ENCODE measurements around the gene ELL2. TPM values are rescaled to one million over a fixed set of nuclear protein-coding genes. Genes with fewer than 3 reads are reported as not detected.

The ELL2 gene
- total RNA-seq, 1 donor from 2014 or later: 52.1 TPM

DNA sequence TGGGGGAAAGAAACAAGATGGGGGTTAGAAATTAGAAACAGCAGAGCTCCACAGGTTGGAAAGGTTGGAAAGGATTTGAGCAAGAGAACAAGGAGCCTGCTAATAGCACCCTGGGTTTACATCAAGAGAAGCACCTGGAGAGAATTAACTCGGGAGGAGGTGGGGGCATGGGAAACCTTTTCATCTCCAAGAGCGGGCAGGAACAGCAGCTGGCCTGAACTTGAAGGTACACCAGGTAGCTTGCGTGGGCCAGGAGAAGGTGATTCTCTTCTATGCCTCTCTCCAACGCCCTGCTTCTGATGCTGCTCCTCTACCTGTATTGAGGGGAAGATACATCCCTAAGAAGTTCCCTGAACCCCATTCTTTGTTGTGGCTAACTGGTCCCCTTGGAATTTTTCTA lies 102.0 kb downstream of the ELL2 start:
- no peak for DNase-seq
- peak overlapping the region; percentile 87 for H3K27ac ChIP-seq
- intact Hi-C loops (cut with DNase I): loop anchor here (10.0 kb wide), 2 partner anchors 95 to 745 kb away; no protein-coding TSS in a partner anchor
- no peaks in the 10 kb centered on the region for H3K36me3 ChIP-seq
- TF ChIP-seq, protein P1, sequence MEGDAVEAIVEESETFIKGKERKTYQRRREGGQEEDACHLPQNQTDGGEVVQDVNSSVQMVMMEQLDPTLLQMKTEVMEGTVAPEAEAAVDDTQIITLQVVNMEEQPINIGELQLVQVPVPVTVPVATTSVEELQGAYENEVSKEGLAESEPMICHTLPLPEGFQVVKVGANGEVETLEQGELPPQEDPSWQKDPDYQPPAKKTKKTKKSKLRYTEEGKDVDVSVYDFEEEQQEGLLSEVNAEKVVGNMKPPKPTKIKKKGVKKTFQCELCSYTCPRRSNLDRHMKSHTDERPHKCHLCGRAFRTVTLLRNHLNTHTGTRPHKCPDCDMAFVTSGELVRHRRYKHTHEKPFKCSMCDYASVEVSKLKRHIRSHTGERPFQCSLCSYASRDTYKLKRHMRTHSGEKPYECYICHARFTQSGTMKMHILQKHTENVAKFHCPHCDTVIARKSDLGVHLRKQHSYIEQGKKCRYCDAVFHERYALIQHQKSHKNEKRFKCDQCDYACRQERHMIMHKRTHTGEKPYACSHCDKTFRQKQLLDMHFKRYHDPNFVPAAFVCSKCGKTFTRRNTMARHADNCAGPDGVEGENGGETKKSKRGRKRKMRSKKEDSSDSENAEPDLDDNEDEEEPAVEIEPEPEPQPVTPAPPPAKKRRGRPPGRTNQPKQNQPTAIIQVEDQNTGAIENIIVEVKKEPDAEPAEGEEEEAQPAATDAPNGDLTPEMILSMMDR (IDR thresholded peaks at IDR 0.05): no peak
- H3K4me1 ChIP-seq: peaks cover 74% of the 10 kb centered on the region
- no peaks in the 10 kb centered on the region for H3K9me3 ChIP-seq
- no peaks in the 10 kb centered on the region for H3K27me3 ChIP-seq
- no peak for ATAC-seq
- no peak overlapping the region for H3K4me3 ChIP-seq

DNA sequence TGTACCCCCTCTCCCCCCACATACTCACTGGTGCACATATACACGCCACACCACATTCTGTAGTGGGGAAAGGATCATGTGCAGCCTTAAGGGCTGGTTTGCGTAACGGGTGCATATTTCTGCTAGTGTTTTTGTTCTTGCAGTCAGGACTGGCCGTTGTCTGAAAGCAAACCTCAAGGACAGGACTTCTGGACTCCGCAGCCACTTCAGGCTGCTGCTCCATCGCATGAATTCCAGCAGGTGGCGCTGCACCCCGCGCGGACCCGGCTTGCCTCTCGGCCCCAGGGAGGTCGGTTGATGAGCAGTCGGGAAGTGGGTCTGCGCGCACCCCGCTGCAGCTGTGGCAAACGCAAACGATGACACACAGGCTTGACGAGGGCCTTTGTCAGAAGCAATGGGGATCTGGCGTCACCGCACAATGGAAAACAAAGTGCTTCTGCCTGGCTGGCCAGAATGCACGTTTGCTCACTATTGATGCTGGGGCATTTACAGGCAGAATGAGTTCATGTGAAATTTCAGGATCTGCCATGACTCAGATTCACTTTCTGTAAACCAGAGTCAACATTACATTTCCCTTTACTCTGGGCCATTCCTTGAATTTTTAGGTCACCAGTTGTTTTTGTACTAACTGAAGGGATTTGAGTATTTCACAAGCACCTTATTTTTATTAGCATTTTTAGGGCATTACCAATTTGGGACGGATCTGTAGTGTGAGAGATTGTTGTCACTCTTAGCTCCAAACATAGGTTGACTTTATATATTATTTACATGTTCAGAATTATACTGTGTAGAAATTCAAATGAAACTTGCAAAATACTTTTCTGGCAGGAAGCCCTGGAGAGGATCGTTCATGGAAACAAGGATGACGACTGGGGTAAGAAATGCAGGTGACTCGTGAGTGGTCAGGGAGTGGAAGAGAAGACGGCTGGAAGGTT lies 102.7 kb downstream of the ELL2 start:
- H3K4me1 ChIP-seq: peaks cover 69% of the 10 kb centered on the region
- H3K4me3 ChIP-seq: peak overlapping the region; percentile 30
- no peaks in the 10 kb centered on the region for H3K9me3 ChIP-seq
- H3K27me3 ChIP-seq: no peaks in the 10 kb centered on the region
- TF ChIP-seq, protein P1 (IDR thresholded peaks at IDR 0.05): peak; percentile 99
- DNase-seq (peak; percentile 95), ATAC-seq (peak; percentile 88)
- no peaks in the 10 kb centered on the region for H3K36me3 ChIP-seq
- peak overlapping the region; percentile 87 for H3K27ac ChIP-seq
- intact Hi-C loops (cut with DNase I): loop anchor here (10.0 kb wide), 2 partner anchors 96 to 746 kb away; no protein-coding TSS in a partner anchor

DNA sequence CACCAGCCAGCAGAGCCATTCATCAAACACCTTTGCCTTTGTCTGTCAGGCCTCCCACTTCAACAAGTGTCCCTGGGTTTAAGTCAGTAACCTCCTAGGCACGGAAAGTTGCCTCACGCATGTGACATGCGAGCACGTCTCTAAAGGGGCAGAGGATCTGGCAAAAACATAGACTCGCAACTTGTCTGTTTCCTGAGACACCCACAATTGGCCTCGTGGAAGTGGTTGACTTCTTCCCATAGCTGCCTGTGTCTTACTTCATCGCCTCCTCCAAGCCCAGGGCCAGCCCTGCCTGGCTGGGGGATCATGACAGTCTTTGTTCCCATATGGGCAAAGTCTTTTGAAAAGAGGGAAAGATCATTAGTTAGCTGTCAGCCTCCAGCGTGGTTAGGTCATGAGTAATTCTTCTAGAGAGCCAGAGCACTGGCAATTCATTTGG lies 103.6 kb downstream of the ELL2 start:
- H3K4me3 ChIP-seq: no peak overlapping the region
- H3K27ac ChIP-seq: peak overlapping the region; percentile 87
- no peaks in the 10 kb centered on the region for H3K27me3 ChIP-seq
- DNase-seq (peak; percentile 73), ATAC-seq (peak; percentile 50)
- intact Hi-C loops (cut with DNase I): loop anchor here (10.0 kb wide), 2 partner anchors 97 to 747 kb away; no protein-coding TSS in a partner anchor
- no peaks in the 10 kb centered on the region for H3K9me3 ChIP-seq
- peaks cover 63% of the 10 kb centered on the region for H3K4me1 ChIP-seq
- TF ChIP-seq, protein P1 (IDR thresholded peaks at IDR 0.05): no peak
- H3K36me3 ChIP-seq: no peaks in the 10 kb centered on the region

DNA sequence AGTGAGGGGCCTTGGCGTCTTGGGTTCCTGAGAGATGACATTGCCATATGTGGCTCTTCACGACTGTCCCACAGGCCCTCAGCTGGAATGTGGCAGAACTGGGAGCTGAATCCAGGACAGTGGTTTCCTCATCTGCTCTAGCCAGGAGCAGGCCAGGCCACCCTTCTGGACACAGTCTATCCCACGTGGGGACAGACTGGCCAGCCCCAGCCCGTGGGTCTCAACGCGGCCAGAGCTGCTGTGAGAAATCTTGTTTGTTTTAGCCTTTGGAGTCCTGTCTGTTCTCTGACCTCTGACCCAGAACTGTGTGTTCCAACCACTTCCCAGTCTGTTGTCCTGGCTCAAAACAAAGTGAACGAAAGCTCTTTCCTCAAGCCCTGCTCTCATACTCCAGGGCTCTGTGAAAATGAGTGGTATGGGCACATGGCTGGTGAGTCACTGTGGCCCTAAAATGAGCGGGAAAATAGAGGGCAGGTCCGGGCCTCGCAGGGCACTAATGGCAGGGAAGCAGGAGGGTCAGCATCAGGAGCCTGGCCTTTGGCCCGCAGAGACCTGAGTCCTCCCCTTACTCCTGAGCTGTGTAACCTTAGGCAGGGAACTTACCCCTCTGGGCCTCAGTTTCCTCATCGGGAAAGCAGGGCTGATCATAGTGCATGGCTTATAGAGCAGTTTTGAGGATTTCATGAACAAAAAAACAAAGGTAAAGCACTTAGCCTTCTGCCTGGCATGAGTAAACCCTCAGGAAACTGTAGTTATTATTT lies 104.3 kb downstream of the ELL2 start:
- Histone ChIP-seq H3K27me3 (no peaks in the 10 kb centered on the region), H3K36me3 (no peaks in the 10 kb centered on the region), H3K4me1 (peaks cover 56% of the 10 kb centered on the region), H3K9me3 (no peaks in the 10 kb centered on the region), H3K4me3 (no peak overlapping the region), H3K27ac (peak overlapping the region; percentile 87)
- TF ChIP-seq, protein P1 (IDR thresholded peaks at IDR 0.05): no peak
- ATAC-seq (peak; percentile 68), DNase-seq (peak; percentile 82)
- intact Hi-C loops (cut with DNase I): loop anchor here (10.0 kb wide), 2 partner anchors 97 to 747 kb away; no protein-coding TSS in a partner anchor

DNA sequence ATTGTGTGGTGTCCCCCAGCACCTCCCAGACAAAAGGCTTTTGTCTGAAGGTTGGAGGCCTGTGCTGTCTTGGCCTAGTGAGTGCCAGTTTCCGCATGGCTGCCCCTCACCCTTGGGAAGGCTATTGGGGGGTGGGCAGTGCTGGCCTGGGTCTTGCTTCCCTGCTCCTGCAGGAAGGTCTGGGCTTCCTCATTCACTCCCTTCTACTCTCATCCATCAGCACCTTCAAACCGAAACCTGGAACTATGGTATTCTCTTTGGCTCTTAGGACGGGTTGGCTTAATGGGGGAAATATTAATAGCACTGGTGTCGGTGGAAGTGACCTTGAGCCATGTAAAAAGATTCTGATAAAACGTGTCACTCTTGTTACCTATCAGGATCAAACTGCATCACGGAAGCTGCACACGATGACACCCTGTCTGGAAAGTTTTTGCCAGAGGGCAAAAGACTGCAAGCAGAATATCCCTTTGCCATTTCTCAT lies 105.1 kb downstream of the ELL2 start:
- H3K4me1 ChIP-seq: peaks cover 48% of the 10 kb centered on the region

More for the DNA sequence above, 105.1 kb downstream of the ELL2 start:
- Histone ChIP-seq H3K4me3 (no peak overlapping the region), H3K36me3 (no peaks in the 10 kb centered on the region), H3K27ac (peak overlapping the region; percentile 87), H3K9me3 (no peaks in the 10 kb centered on the region), H3K27me3 (no peaks in the 10 kb centered on the region)
- DNase-seq (no peak), ATAC-seq (no peak)
- TF ChIP-seq, protein P1 (IDR thresholded peaks at IDR 0.05): no peak
- intact Hi-C loops (cut with DNase I): loop anchor here (10.0 kb wide), 2 partner anchors 98 to 748 kb away; no protein-coding TSS in a partner anchor
